Heart right ventricle (tissue), 16 donors: Measurements from ENCODE around the gene TSPAN5. TPM values are rescaled to one million over a fixed set of nuclear protein-coding genes. Genes with fewer than 3 reads are reported as not detected.
A peak's percentile ranks its signal among the peaks of the same experiment; 100 is the strongest.

Source experiments
- ATAC-seq, 8 donors: fragments of 200-7000 bp; cut with Tn5 transposase; one replicate each; pipeline ENCODE4 v1.9.1; 2020; ENCODE audit warnings: mild to moderate bottlenecking in 8 of 8, moderate library complexity in 8 of 8, moderate number of reproducible peaks in 1 of 8
- DNase-seq, 2 donors: peaks; one replicate each; pipeline ENCODE4 v3.0.0-alpha.2; 2020
- H3K27ac ChIP-seq, 10 donors: fragments of 200-600 bp; sonication (generic) in 2 of 10; one replicate each; pipeline versions ENCODE4 v1.5.0 to v1.8.0; 2020 to 2022; ENCODE audit warnings: mild to moderate bottlenecking in 3 of 10
- H3K27me3 ChIP-seq, 7 donors: fragments of 200-600 bp; one replicate each; pipeline ENCODE4 v1.8.0; 2021 to 2022; ENCODE audit warnings: mild to moderate bottlenecking in 2 of 7
- H3K36me3 ChIP-seq, 9 donors: fragments of 200-600 bp; sonication (generic) in 1 of 9; one replicate each; pipeline versions ENCODE4 v1.5.0 to v1.8.0; 2020 to 2022; ENCODE audit warnings: mild to moderate bottlenecking in 2 of 9
- H3K4me1 ChIP-seq, 9 donors: fragments of 200-600 bp; sonication (generic) in 1 of 9; one replicate each; pipeline versions ENCODE4 v1.5.0 to v1.8.0; 2020 to 2022; ENCODE audit warnings: mild to moderate bottlenecking in 4 of 9
- H3K4me3 ChIP-seq, 10 donors: fragments of 200-600 bp; sonication (generic) in 2 of 10; one replicate each; pipeline versions ENCODE4 v1.5.0 to v1.8.0; 2020 to 2022; ENCODE audit warnings: mild to moderate bottlenecking in 7 of 10, moderate library complexity in 2 of 10
- H3K9me3 ChIP-seq, 11 donors: fragments of 200-600 bp in 10 of 11; sonication (generic) in 2 of 11; one replicate each; pipeline versions ENCODE4 v1.5.0 to v1.8.0; 2013 to 2022; ENCODE audit warnings: mild to moderate bottlenecking in 2 of 11, control low read depth in 1 of 11, moderate library complexity in 1 of 11
- CTCF ChIP-seq, 9 donors: fragments of 200-600 bp; sonication (generic) in 2 of 9; IDR thresholded peaks; one replicate each; pipeline versions ENCODE4 v1.5.0 to v1.8.0; 2021 to 2022; ENCODE audit warnings: antibody characterized with exemption in 9 of 9, mild to moderate bottlenecking in 5 of 9, moderate library complexity in 1 of 9
- WGBS, 2 donors: extraction: QIAGEN DNeasy Blood & Tissue Kit; methylation state at CpG; one replicate each; pipeline ENCODE4 v1.1.7; 2013; ENCODE audit warnings: inconsistent platforms in 1 of 2; 5-methylcytosine and 5-hydroxymethylcytosine counted together
- intact Hi-C, 10 donors: fragments of 100-400 bp; cut with DNase I; formaldehyde crosslinking; loops; one replicate each; pipeline versions ENCODE4 v1.11.1 to v1.14.2; 2022
- polyA plus RNA-seq, 2 donors: library from polyadenylated mRNA; stranded (reverse); fragments of 200-250 nt; gene quantifications; one replicate each; pipeline ENCODE4 v1.2.3, GENCODE V29; 2013
- total RNA-seq, 10 donors: library from RNA; stranded (reverse); fragmentation: NEBNext Ultra II Directional in 3 of 10; extraction: Animal tissue kit (Norgen Biotek cat#: 25700) in 3 of 10; gene quantifications; one replicate each; pipeline versions ENCODE4 v1.2.1 to v1.2.4, GENCODE V29; 2021 to 2023
- donor health status: Arrhythmogenic right ventricular cardiomyopathy.
- donor health status: ischemic (EF 13 %, LVEDD 7.1; RV severe dilation, severe dysfunction).
- donor health status: healthy with polysubstance abuse.
- donor health status: DM: no; HTN: yes; CAD: no.
- donor health status: DM: no; HTN: no; CAD: no.
- donor health status: ischemic (EF 25% LVEDD 6.9; RV normal size, moderate dysfunction).
- donor health status: ischemic (EF 25% LVEDD 5.7; RV mildly dilated, moderate dysfunction).
- donor health status: healthy.
- donor health status: DM: yes; HTN: yes; CAD: no.
- donor health status: Ischemic cardiomyopathy.
- donor health status: ischemic (EF 35%, LVEDD 5.7; RV mildly dilated, moderate dysfunction).
- donor health status: nonischemic (EF 11% LVEDD 7.7; RV severe dilation, severe dysfunction).
- donor health status: DM: yes; HTN: yes; CAD: no.
- donor health status: PGD.
- donor health status: ischemic (EF 29% LVEDD 5.4; RV normal size, mild dysfunction).
- donor health status: nonischemic (EF 23%, LVEDD 6.1; RV moderate dilation, normal function).

The TSPAN5 gene
- total and polyA plus RNA-seq, 12 donors: 0.85 to 6.7 (median 3.8) TPM

- Histone ChIP-seq H3K4me3 (no peak overlapping the region), H3K27ac (no peak overlapping the region), H3K36me3 (no peaks in the 10 kb centered on the region), H3K9me3 (peaks cover 0 to 8% (median 0%) of the 10 kb centered on the region in 11 donors), H3K4me1 (peaks cover 0 to 12% (median 0%) of the 10 kb centered on the region in 9 donors), H3K27me3 (no peaks in the 10 kb centered on the region)
- DNase-seq: no peak
- no peak for ATAC-seq
- intact Hi-C loops: no loop called here
- WGBS, 2 donors: 77 to 79% methylated on average over 2 of the region's 2 CpGs
- TF ChIP-seq CTCF (IDR thresholded peaks at IDR 0.05): no peak
Observed at GRCh38 chr4:98529970-98530569, 128.3 kb downstream of the TSPAN5 start.

GRCh38 chr4:98528882-98529281 lies 129.5 kb downstream of the TSPAN5 start:
- DNase-seq: no peak
- TF ChIP-seq CTCF (IDR thresholded peaks at IDR 0.05): no peak
- intact Hi-C loops: no loop called here
- Histone ChIP-seq H3K4me3 (no peak overlapping the region), H3K4me1 (peaks cover 0 to 12% (median 0%) of the 10 kb centered on the region in 9 donors), H3K9me3 (peaks cover 0 to 8% (median 0%) of the 10 kb centered on the region in 11 donors), H3K36me3 (no peaks in the 10 kb centered on the region), H3K27ac (no peak overlapping the region), H3K27me3 (no peaks in the 10 kb centered on the region)
- no peak for ATAC-seq
- WGBS, 2 donors: 89 to 94% methylated on average over 3 of the region's 3 CpGs

GRCh38 chr4:98527534-98528269 lies 130.7 kb downstream of the TSPAN5 start:
- Histone ChIP-seq H3K36me3 (no peaks in the 10 kb centered on the region), H3K9me3 (peaks cover 0 to 8% (median 0%) of the 10 kb centered on the region in 11 donors), H3K4me1 (peaks cover 0 to 21% (median 0%) of the 10 kb centered on the region in 9 donors), H3K27me3 (no peaks in the 10 kb centered on the region), H3K4me3 (no peak overlapping the region), H3K27ac (no peak overlapping the region)
- intact Hi-C loops: no loop called here
- DNase-seq: no peak
- 48 to 61% methylated on average over 9 of the region's 9 CpGs for WGBS, 2 donors
- no peak for TF ChIP-seq CTCF (IDR thresholded peaks at IDR 0.05)
- ATAC-seq: peak in 6 of 8 donors; percentile 64 to 87 (median 73)

- H3K4me1 ChIP-seq: peaks cover 0 to 49% (median 4%) of the 10 kb centered on the region in 9 donors
- H3K9me3 ChIP-seq: no peaks in the 10 kb centered on the region
- H3K36me3 ChIP-seq: no peaks in the 10 kb centered on the region
- H3K27ac ChIP-seq: no peak overlapping the region
- ATAC-seq (no peak), DNase-seq (no peak)
- H3K4me3 ChIP-seq: no peak overlapping the region
- intact Hi-C loops: no loop called here
- 66 to 72% methylated on average over 4 of the region's 4 CpGs for WGBS, 2 donors
- H3K27me3 ChIP-seq: no peaks in the 10 kb centered on the region
- no peak for TF ChIP-seq CTCF (IDR thresholded peaks at IDR 0.05)
Observed at GRCh38 chr4:98524230-98524629, 134.2 kb downstream of the TSPAN5 start.
